HAP-1 (cell line): ENCODE measurements around the gene MANBA.

Experiments
- DNase-seq, 2 experiments: peaks; one replicate each; pipeline ENCODE4 v3.0.0-alpha.2; 2016 to 2020; ENCODE audit warnings: low spot score in 2 of 2
- H3K27me3 ChIP-seq: fragments of 250-450 bp; sonication (Bioruptor Pico); 2 replicates; pipeline ENCODE4 v1.5.1; 2020; ENCODE audit warnings: low read depth, mild to moderate bottlenecking, moderate library complexity
- H3K36me3 ChIP-seq: fragments of 250-450 bp; sonication (Bioruptor Pico); replicated peaks from 2 replicates; pipeline ENCODE4 v1.5.1; 2020; ENCODE audit warnings: mild to moderate bottlenecking
- H3K4me1 ChIP-seq: fragments of 250-450 bp; sonication (Bioruptor Pico); 2 replicates; pipeline ENCODE4 v1.5.1; 2020; ENCODE audit warnings: mild to moderate bottlenecking
- H3K4me3 ChIP-seq: fragments of 250-450 bp; sonication (Bioruptor Pico); 2 replicates; pipeline ENCODE4 v1.5.1; 2020; ENCODE audit warnings: mild to moderate bottlenecking, moderate library complexity
- H3K9me3 ChIP-seq: fragments of 250-450 bp; sonication (Bioruptor Pico); 2 replicates; pipeline ENCODE4 v1.5.1; 2020; ENCODE audit warnings: mild to moderate bottlenecking, moderate library complexity
- in situ Hi-C: fragments of 300-500 bp; cut with MboI; formaldehyde crosslinking; loops from 3 replicates; pipeline ENCODE4 v1.14.3; 2020; ENCODE audit warnings: low sequenced_read_pairs, inconsistent platforms, mixed read lengths

The MANBA gene

DNA sequence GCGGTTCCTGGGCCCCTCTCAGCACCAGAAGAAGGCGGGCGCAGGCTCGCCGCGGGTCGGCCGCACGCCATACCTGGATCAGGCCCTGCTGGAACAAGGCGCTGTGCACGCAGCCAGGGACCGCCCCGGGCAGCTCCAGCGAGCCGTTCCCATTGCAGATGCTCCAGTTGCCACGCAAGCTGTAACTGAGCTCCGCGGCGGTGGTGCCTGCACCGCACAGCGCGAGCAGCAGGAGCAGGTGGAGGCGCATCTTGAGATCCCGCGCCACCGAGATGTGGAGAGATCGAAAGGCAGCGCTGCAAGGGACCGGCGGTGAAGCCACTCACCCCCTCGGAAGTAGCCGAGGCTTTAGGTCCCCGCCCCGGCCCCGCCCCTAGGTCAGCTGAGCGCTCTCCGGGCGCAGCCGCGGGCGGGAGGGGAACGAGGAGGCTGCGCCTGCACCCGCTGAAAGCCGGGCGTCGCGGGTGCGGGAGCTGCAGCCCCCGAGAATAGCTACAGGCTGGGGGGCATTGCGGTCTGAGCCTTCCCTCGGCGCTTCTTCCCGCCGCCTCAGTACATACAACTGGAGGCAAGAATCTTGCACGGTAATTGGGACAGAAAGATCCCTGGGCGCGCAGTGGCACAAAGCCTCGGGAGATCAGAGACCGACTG, at the start of gene MANBA:
TSS of gene MANBA (minus strand) at position 324 of the 651 bp plus-strand sequence. CDS start at position 250, 74 bp downstream.
- H3K9me3 ChIP-seq = no peaks in the 10 kb centered on the region
- no peaks in the 10 kb centered on the region for H3K36me3 ChIP-seq
- peak within 1 kb of the TSS; percentile 80 for H3K4me3 ChIP-seq
- no peaks in the 10 kb centered on the region for H3K27me3 ChIP-seq
- in situ Hi-C loops = no loop called here
- no peaks in the 10 kb centered on the region; the same call in none of the 2 replicates for H3K4me1 ChIP-seq
- peak; percentile 85 to 93 for DNase-seq

DNA sequence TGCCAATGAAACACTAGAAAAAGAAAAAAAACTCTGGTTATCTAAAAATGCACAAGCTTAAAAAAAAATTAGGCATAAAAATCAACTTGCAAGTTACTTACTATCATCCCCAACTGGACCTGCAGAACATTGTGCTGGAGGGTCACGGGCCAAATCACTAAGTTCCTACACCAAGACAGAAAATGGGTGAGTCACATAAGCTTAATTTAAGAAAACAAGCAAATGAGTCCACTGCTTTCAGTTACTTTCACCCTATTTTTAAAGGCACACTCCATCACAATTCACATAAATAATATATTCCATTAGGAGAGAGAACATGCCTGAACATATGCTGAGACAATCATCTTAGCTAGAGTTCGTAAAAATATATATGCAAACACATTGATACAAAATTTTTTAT, 48.9 kb upstream of the MANBA start:
- in situ Hi-C loops = no loop called here

DNA sequence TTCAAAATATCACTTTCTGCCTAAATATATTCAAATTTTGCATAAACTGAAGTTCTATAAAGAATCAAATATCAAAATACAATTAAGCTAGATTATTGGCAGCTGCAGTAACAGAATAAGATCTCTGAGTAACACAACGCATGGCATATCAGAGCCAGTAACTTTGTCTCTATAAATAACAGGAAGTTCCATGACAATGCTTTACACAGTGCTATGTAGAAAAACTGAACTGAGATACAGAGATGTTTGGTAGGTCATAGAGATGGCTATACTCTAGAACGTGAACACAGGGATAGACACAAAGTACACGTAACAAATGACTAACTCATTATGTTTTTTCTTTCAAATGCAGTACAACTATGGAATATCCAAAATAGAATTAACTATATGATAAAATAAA, 48.4 kb upstream of the MANBA start:
- Histone ChIP-seq H3K4me1 (peaks cover 23% of the 10 kb centered on the region), H3K9me3 (no peaks in the 10 kb centered on the region), H3K27me3 (no peaks in the 10 kb centered on the region), H3K4me3 (no peak overlapping the region), H3K36me3 (peaks cover 41% of the 10 kb centered on the region)
- in situ Hi-C loops = no loop called here
- no peak for DNase-seq

More for the DNA sequence above, 48.9 kb upstream of the MANBA start:
- H3K9me3 ChIP-seq = no peaks in the 10 kb centered on the region
- H3K4me3 ChIP-seq = no peak overlapping the region
- no peak for DNase-seq
- peaks cover 23% of the 10 kb centered on the region for H3K4me1 ChIP-seq
- no peaks in the 10 kb centered on the region for H3K27me3 ChIP-seq
- H3K36me3 ChIP-seq = peaks cover 41% of the 10 kb centered on the region

DNA sequence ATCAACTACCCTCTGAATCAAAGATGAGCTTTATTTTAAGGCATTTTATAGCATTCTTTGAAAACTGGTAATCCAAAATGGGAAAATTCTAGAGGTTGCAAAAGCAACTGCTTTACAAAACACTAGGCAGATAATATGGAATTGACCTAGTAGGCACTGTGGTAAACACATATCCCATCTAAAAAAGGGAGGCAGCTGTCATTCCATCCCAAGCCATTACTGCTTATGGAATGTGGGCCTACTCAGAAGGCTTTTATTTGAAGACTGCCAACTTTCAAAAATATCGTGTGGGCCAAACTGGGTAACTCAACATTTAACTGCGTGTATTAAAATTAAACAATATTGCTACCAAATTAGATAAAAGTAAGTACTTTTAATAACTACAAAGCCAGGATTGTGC, 47.2 kb upstream of the MANBA start:
- Histone ChIP-seq H3K27me3 (no peaks in the 10 kb centered on the region), H3K9me3 (no peaks in the 10 kb centered on the region), H3K4me1 (peaks cover 14% of the 10 kb centered on the region), H3K4me3 (no peak overlapping the region), H3K36me3 (peaks cover 49% of the 10 kb centered on the region)
- no peak for DNase-seq
- in situ Hi-C loops = no loop called here

DNA sequence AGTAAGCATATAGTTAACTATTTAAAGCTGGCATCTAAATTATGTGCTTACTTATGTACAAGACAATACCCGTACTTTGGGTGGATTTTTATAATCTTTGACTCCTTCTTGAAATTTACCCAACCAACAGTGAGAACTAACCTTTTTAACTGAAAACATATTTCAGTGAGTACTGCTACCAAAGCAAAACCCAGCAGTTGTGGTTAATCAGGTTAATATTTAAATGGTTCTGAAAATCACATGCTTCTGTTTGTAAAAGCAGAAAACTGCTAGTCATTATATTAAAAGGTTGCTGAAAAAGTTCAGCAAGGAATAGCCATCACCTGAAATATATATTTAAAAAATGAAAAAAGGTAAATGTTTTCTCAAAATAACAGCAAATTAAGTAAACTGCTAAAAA, 46.6 kb upstream of the MANBA start:
- no peak for DNase-seq
- Histone ChIP-seq H3K36me3 (peaks cover 53% of the 10 kb centered on the region), H3K27me3 (no peaks in the 10 kb centered on the region), H3K4me1 (peaks cover 7% of the 10 kb centered on the region), H3K9me3 (no peaks in the 10 kb centered on the region), H3K4me3 (no peak overlapping the region)
- in situ Hi-C loops = no loop called here

DNA sequence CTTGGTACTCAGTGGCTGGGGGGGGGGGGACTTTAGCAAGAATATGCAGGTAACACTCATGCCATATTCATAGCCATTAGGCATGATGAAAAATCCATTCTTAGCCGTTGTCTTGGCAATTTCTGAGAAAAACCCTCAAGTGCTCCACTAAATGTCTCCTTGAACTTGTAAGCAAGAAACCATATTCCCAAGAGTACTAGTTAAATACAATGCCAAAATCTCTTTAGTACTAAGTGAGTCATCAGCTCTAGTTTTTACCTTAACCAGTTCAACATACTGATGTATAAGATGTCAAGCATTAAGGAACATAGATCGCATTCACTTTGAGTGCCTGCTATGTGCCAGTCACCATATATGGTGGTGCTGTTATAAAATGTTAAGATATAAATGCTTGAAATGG, 39.0 kb upstream of the MANBA start:
- in situ Hi-C loops = no loop called here
- Histone ChIP-seq H3K27me3 (no peaks in the 10 kb centered on the region), H3K4me1 (no peaks in the 10 kb centered on the region; the same call in 1 of the 2 replicates), H3K36me3 (peaks cover 78% of the 10 kb centered on the region), H3K4me3 (no peak overlapping the region), H3K9me3 (no peaks in the 10 kb centered on the region)
- no peak for DNase-seq

DNA sequence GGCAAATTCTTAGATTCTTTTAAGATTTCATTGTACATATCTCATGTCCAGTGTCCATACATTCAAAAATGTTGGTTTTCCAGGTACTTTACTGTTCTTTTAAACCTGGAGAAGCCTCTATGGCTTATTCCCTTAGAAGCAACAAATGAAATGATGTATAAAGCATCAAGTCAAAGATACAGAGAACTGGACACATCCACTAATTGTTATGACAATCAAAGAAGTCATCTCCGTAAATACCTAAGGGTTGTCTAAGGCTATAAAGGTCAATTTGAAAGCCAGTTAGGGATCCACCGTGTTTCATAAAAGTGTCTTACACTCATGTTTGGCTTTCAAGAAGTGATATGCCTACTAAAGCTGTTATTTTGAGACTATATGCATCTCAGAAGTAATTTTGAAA, 34.2 kb upstream of the MANBA start:
- no peaks in the 10 kb centered on the region for H3K27me3 ChIP-seq
- in situ Hi-C loops = no loop called here
- peaks cover 54% of the 10 kb centered on the region for H3K36me3 ChIP-seq
- no peak overlapping the region for H3K4me3 ChIP-seq
- peaks cover 4% of the 10 kb centered on the region for H3K4me1 ChIP-seq
- no peak for DNase-seq
- no peaks in the 10 kb centered on the region for H3K9me3 ChIP-seq

DNA sequence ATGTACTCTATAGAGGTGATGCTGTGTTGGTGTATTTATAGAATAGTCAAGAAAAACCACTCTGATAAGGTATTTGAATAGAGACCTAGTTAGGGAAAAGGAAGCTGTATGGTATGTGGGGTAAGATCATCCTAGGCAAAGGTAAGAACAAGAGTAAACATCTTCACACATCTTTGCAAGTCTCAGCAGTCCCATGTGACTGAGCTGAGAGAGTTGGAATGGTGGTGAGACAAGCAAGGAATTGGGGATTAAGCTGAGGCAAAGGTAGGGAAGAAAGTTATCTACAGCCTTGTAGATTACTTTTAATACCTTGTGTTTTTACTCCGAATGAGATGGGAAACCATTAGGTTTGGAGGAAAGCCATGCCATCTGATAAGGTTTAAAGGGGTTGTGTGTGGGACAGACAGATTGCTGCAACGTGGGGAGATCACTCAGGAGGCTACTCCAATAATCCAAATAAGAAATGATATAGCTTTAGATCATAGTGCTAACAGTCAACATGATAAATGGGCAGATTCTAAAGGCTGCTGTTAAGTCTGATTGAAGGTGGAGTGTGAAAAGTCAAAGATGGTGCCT, 31.7 kb upstream of the MANBA start:
- Histone ChIP-seq H3K27me3 (no peaks in the 10 kb centered on the region), H3K36me3 (peaks cover 31% of the 10 kb centered on the region), H3K4me1 (peaks cover 4% of the 10 kb centered on the region), H3K4me3 (no peak overlapping the region), H3K9me3 (no peaks in the 10 kb centered on the region)
- DNase-seq = no peak
- in situ Hi-C loops = no loop called here

DNA sequence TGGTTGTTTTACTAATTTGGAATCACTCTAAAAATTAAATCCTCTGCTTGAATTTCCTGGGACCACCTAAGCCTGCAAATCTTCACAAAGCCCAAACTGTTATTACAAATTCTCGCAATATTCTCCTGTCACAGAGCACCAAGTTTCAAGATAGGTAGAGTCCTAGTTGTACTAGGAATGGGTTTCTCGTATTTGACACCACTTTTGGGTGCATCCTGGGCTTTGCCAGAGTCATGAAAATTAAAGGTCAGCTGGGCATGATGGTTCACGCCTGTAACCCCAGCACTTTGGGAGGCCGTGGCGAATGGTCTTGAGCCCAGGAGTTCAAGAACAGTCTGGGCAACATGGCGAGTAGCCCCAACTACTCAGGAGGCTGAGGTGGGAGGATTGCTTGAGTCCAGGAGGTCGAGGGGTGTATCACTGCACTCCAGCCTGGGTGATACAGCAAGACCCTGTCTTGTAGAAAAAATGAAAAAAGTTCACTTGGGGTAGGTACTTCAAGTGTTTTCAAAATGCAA, 30.6 kb upstream of the MANBA start:
- H3K4me1 ChIP-seq = peaks cover 4% of the 10 kb centered on the region
- in situ Hi-C loops = no loop called here
- no peaks in the 10 kb centered on the region for H3K27me3 ChIP-seq
- no peaks in the 10 kb centered on the region for H3K9me3 ChIP-seq
- no peak for DNase-seq
- H3K36me3 ChIP-seq = peaks cover 26% of the 10 kb centered on the region
- H3K4me3 ChIP-seq = no peak overlapping the region

DNA sequence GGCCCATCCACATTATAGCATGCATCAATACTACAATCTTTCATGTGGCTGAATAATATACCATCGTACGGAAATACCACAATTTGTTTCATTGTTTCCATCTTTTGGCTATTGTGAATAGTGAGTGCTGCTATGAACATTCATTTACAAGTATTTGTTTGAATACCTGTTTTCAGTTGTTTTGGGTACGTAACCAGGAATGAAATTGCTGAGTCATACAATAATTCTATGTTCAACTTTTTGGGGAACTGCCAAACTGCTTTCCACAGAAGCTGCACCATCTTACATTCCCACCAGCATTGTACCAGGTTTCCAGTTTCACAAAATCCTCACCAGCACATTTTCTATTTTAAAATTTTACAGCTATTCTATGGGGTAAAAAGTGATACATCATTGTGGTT, 28.5 kb upstream of the MANBA start:
- peaks cover 9% of the 10 kb centered on the region for H3K36me3 ChIP-seq
- in situ Hi-C loops = no loop called here
- no peak for DNase-seq
- peaks cover 4% of the 10 kb centered on the region for H3K4me1 ChIP-seq
- H3K9me3 ChIP-seq = no peaks in the 10 kb centered on the region
- no peak overlapping the region for H3K4me3 ChIP-seq
- H3K27me3 ChIP-seq = no peaks in the 10 kb centered on the region

DNA sequence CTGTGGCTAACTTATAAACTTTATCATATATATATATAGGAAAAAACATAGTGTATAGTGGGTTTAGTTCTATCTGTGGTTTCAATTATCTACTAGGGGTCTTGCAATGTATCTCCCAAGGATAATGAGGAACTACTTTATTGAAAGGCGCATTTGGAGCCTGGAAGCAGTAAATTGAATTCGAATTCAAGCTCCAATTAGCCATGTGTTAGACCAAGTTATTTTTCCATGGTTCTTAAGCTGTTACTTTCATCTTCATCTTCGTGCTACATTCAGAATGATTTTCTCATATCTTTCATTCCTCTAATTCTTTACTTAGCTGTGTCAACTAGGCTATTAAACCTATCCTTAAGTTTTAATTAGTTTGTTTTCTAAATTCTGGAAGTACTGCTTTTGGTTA, 27.2 kb upstream of the MANBA start:
- DNase-seq = no peak
- Histone ChIP-seq H3K9me3 (no peaks in the 10 kb centered on the region), H3K4me3 (no peak overlapping the region), H3K4me1 (peaks cover 4% of the 10 kb centered on the region), H3K27me3 (no peaks in the 10 kb centered on the region), H3K36me3 (peaks cover 5% of the 10 kb centered on the region)
- in situ Hi-C loops = no loop called here

DNA sequence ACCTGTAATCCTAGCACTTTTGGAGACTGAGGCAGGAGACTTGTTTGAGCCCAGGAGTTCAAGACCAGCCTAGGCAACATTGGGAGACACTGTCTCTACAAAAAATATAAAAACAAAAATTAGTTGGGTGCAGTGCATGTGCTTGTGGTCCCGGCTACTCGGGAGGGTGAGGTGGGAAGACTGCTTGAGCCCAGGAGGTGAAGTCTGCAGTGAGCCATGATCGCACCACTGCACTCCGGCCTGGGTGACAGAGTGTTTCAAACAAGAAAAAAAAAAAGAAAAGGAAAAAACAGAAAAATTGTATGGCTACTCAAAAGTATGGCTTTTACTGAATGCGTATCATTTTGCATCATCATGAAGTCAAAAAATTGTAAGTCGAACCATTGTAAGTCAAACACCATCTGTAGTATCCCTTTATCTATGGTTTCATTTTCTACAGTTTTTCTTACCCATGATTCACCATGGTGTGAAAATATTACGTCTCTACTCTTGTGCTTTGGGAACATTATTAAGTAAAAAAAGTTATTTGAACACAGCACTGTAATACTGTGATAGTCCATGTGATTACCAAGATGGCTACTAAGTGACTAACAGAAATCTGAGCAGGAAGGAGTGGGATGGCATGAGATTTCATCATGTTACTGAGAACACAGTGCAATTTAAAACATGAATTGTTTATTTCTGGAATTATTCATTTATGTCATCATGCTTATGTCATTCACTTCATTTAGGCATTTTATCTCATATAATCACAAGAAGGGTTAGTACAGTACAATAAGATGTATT, 26.5 kb upstream of the MANBA start:
- in situ Hi-C loops = no loop called here
- peaks cover 4% of the 10 kb centered on the region for H3K4me1 ChIP-seq
- peaks cover 5% of the 10 kb centered on the region; the same call in 1 of the 2 replicates for H3K36me3 ChIP-seq
- no peak for DNase-seq
- H3K4me3 ChIP-seq = no peak overlapping the region
- no peaks in the 10 kb centered on the region for H3K9me3 ChIP-seq
- H3K27me3 ChIP-seq = no peaks in the 10 kb centered on the region

DNA sequence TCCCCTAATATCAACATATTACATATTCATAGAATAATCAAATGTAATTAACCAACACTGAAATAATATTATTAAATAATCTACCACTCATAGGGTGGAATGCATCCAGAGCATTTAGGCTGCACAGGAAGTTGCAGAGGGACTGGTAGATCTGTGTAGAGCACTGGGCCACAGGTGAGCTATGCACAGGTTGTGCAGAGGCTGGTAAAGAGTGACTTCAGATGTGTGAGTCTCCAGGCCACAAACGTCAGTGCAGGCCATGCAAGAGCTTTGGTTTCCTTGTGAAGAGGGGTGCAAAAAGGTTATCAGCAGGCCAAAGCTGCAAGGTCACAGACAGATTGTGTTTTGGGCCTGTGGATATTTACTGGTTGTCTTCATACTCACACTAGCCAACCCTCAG, 25.5 kb upstream of the MANBA start:
- Histone ChIP-seq H3K4me3 (no peak overlapping the region), H3K27me3 (no peaks in the 10 kb centered on the region), H3K9me3 (no peaks in the 10 kb centered on the region), H3K36me3 (no peaks in the 10 kb centered on the region), H3K4me1 (peaks cover 4% of the 10 kb centered on the region)
- in situ Hi-C loops = no loop called here
- no peak for DNase-seq

DNA sequence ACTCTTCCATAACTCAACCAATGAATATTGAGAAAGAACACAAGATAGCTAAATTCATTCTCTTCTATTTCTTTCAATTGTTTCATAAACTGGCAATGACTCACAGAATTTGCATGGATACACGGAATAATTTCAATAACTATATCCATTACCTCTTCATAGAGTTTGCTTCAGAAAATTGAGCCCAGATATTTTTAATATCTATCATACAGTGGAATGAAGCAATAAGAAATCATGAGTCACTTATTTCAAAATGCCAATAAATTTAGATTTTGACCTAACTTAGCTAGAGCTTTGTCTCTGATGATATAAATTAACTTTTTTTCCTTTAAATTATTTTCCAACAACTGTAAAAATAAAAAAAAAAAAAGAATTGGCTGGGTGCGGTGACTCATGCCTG, 22.2 kb upstream of the MANBA start:
- Histone ChIP-seq H3K4me3 (no peak overlapping the region), H3K4me1 (no peaks in the 10 kb centered on the region), H3K9me3 (no peaks in the 10 kb centered on the region), H3K27me3 (0 out of 2 replicates have a peak, but pooled peaks cover 3% of the 10 kb centered on the region), H3K36me3 (no peaks in the 10 kb centered on the region)
- DNase-seq = no peak
- in situ Hi-C loops = no loop called here
